Measurements from ENCODE around the gene TNS1.

GRCh38 chr2:217875138-217875537, 127.7 kb downstream of the TNS1 start:
- TF ChIP-seq, protein P1, sequence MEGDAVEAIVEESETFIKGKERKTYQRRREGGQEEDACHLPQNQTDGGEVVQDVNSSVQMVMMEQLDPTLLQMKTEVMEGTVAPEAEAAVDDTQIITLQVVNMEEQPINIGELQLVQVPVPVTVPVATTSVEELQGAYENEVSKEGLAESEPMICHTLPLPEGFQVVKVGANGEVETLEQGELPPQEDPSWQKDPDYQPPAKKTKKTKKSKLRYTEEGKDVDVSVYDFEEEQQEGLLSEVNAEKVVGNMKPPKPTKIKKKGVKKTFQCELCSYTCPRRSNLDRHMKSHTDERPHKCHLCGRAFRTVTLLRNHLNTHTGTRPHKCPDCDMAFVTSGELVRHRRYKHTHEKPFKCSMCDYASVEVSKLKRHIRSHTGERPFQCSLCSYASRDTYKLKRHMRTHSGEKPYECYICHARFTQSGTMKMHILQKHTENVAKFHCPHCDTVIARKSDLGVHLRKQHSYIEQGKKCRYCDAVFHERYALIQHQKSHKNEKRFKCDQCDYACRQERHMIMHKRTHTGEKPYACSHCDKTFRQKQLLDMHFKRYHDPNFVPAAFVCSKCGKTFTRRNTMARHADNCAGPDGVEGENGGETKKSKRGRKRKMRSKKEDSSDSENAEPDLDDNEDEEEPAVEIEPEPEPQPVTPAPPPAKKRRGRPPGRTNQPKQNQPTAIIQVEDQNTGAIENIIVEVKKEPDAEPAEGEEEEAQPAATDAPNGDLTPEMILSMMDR (IDR thresholded peaks at IDR 0.05): no peak
- TF ChIP-seq SMC3 (IDR thresholded peaks at IDR 0.05; ENCODE audit: low read depth, low read length) (no peak), RCOR1 (IDR thresholded peaks at IDR 0.05; ENCODE audit: low read length) (no peak), TAF1 (IDR thresholded peaks at IDR 0.05; ENCODE audit: borderline replicate concordance, low read depth, low read length) (no peak), CHD2 (IDR thresholded peaks at IDR 0.05; ENCODE audit: low read length, partially characterized antibody) (no peak), ZBTB33 (IDR thresholded peaks at IDR 0.05; ENCODE audit: borderline replicate concordance, low read depth) (no peak), FOXM1 (IDR thresholded peaks at IDR 0.05; ENCODE audit: low read depth) (no peak)
